K562 (cell line): ENCODE data around the gene ZDHHC14.

ENCODE experiments used
- CHD4 ChIP-seq: fragments of 200-600 bp; sonication (generic); IDR thresholded peaks from 3 replicates; pipeline ENCODE4 v1.6.1; 2012; ENCODE audit warnings: low read depth, mild to moderate bottlenecking, mixed read lengths, low read length, inconsistent platforms; ENCODE audit not compliant: insufficient read depth, insufficient replicate concordance, poor library complexity, severe bottlenecking
- FOXK2 ChIP-seq, 2 experiments: fragments of 450-650 bp; IDR thresholded peaks in 1 of 2; conservative IDR thresholded peaks in 1 of 2; 2 replicates each; pipeline ENCODE4 v1.6.1; 2016; ENCODE audit warnings: low read depth in 2 of 2, mild to moderate bottlenecking in 1 of 2
- HIVEP1 ChIP-seq: fragments of 250-450 bp; sonication (Bioruptor Pico); IDR thresholded peaks from 2 replicates; pipeline ENCODE4 v1.4.0; 2020; ENCODE audit warnings: mild to moderate bottlenecking
- SETDB1 ChIP-seq: IDR thresholded peaks from one replicate; pipeline ENCODE4 v1.6.1; 2012; ENCODE audit warnings: low read length, control low read depth, inconsistent platforms
- ZNF133 ChIP-seq: fragments of 250-450 bp; sonication (Bioruptor Pico); IDR thresholded peaks from 2 replicates; pipeline ENCODE4 v1.4.0; 2020; ENCODE audit warnings: mild to moderate bottlenecking
- TF ChIP-seq, protein P1 (sequence below): sonication (generic); formaldehyde crosslinking; IDR thresholded peaks from 2 replicates; pipeline ENCODE4 v1.8.1; 2023; ENCODE audit warnings: mild to moderate bottlenecking, missing genetic modification reagents
- TF ChIP-seq, protein P2 (sequence below): sonication (generic); formaldehyde crosslinking; IDR thresholded peaks from 2 replicates; pipeline ENCODE4 v1.8.0; 2022; ENCODE audit warnings: mild to moderate bottlenecking, missing genetic modification reagents
- TF ChIP-seq, protein P3 (sequence below): IDR thresholded peaks from 2 replicates; pipeline ENCODE4 v1.6.1; 2016; ENCODE audit warnings: missing genetic modification characterization, missing compliant biosample characterization
- TF ChIP-seq, protein P4 (sequence below), 2 experiments: fragments of 450-650 bp in 1 of 2; IDR thresholded peaks; 2 replicates each; pipeline ENCODE4 v1.6.1; 2011 to 2017; ENCODE audit warnings: low read depth in 2 of 2, antibody characterized with exemption in 1 of 2, borderline replicate concordance in 1 of 2, low read length in 1 of 2, mild to moderate bottlenecking in 1 of 2, mixed read lengths in 1 of 2; ENCODE audit not compliant: control insufficient read depth in 1 of 2
- TF ChIP-seq, protein P5 (sequence below): fragments of 250-450 bp; sonication (Bioruptor Pico); IDR thresholded peaks from 2 replicates; pipeline ENCODE4 v1.5.0; 2021

DNA sequence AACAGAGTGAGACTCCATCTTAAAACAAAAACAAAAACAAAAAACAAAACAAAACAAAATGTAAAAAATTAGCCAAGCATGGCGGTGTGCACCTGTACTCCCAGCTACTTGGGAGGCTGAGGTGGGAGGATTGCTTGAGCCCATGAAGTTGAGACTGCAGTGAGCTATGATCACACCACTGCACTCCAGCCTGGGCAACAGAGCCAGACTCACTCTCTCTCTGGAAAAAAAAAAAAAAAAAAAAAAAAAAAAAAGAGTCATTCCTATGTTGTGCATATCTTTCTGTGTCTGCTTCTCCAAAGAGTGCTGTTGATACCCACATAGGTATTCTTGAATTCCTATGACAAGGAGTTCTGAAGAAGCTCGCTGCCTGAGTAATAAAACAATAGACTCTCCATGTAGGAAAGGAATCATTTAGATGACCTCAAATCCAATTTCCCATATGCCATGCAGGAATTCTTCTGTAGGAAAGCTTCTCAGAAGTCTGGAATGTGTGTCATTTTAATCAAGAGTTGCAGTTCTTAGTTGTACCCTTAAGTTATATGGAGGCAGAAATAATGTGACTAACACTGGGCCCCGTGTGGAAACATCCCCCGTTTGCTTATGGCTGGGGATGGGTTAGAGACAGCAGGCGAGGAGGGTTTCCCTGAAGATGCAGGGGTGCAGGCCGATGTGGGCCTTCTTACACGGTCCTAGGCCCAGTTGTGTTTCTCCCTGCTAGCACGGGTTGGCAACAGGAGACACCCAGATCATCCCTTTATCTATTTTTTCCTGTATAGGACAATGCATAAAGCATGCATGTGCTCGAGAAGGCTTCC lies 79.4 kb downstream of the ZDHHC14 start:
- TF ChIP-seq FOXK2 (conservative IDR thresholded peaks at IDR 0.05 in 1 of 2, IDR thresholded peaks at IDR 0.05 in 1 of 2; ENCODE audit: low read depth in 2 of 2) (no peak), ZNF133 (no peak), HIVEP1 (CRISPR knock-in tag) (no peak), SETDB1 (no peak), CHD4 (no peak)
- TF ChIP-seq, protein P1, sequence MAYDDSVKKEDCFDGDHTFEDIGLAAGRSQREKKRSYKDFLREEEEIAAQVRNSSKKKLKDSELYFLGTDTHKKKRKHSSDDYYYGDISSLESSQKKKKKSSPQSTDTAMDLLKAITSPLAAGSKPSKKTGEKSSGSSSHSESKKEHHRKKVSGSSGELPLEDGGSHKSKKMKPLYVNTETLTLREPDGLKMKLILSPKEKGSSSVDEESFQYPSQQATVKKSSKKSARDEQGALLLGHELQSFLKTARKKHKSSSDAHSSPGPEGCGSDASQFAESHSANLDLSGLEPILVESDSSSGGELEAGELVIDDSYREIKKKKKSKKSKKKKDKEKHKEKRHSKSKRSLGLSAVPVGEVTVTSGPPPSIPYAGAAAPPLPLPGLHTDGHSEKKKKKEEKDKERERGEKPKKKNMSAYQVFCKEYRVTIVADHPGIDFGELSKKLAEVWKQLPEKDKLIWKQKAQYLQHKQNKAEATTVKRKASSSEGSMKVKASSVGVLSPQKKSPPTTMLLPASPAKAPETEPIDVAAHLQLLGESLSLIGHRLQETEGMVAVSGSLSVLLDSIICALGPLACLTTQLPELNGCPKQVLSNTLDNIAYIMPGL (CRISPR knock-in tag): no peak
- TF ChIP-seq, protein P2, sequence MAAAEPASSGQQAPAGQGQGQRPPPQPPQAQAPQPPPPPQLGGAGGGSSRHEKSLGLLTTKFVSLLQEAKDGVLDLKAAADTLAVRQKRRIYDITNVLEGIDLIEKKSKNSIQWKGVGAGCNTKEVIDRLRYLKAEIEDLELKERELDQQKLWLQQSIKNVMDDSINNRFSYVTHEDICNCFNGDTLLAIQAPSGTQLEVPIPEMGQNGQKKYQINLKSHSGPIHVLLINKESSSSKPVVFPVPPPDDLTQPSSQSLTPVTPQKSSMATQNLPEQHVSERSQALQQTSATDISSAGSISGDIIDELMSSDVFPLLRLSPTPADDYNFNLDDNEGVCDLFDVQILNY (CRISPR knock-in tag): no peak
- TF ChIP-seq, protein P3, sequence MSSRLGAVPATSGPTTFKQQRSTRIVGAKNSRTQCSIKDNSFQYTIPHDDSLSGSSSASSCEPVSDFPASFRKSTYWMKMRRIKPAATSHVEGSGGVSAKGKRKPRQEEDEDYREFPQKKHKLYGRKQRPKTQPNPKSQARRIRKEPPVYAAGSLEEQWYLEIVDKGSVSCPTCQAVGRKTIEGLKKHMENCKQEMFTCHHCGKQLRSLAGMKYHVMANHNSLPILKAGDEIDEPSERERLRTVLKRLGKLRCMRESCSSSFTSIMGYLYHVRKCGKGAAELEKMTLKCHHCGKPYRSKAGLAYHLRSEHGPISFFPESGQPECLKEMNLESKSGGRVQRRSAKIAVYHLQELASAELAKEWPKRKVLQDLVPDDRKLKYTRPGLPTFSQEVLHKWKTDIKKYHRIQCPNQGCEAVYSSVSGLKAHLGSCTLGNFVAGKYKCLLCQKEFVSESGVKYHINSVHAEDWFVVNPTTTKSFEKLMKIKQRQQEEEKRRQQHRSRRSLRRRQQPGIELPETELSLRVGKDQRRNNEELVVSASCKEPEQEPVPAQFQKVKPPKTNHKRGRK: no peak
- TF ChIP-seq, protein P4, sequence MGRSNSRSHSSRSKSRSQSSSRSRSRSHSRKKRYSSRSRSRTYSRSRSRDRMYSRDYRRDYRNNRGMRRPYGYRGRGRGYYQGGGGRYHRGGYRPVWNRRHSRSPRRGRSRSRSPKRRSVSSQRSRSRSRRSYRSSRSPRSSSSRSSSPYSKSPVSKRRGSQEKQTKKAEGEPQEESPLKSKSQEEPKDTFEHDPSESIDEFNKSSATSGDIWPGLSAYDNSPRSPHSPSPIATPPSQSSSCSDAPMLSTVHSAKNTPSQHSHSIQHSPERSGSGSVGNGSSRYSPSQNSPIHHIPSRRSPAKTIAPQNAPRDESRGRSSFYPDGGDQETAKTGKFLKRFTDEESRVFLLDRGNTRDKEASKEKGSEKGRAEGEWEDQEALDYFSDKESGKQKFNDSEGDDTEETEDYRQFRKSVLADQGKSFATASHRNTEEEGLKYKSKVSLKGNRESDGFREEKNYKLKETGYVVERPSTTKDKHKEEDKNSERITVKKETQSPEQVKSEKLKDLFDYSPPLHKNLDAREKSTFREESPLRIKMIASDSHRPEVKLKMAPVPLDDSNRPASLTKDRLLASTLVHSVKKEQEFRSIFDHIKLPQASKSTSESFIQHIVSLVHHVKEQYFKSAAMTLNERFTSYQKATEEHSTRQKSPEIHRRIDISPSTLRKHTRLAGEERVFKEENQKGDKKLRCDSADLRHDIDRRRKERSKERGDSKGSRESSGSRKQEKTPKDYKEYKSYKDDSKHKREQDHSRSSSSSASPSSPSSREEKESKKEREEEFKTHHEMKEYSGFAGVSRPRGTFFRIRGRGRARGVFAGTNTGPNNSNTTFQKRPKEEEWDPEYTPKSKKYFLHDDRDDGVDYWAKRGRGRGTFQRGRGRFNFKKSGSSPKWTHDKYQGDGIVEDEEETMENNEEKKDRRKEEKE (IDR thresholded peaks at IDR 0.05; ENCODE audit: borderline replicate concordance in 1 of 2, control insufficient read depth in 1 of 2, low read depth in 2 of 2, low read length in 1 of 2): no peak
- TF ChIP-seq, protein P5, sequence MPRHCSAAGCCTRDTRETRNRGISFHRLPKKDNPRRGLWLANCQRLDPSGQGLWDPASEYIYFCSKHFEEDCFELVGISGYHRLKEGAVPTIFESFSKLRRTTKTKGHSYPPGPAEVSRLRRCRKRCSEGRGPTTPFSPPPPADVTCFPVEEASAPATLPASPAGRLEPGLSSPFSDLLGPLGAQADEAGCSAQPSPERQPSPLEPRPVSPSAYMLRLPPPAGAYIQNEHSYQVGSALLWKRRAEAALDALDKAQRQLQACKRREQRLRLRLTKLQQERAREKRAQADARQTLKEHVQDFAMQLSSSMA (CRISPR knock-in tag): no peak
